ENCODE measurements around the gene ANKLE1. TPM values are rescaled to one million over a fixed set of nuclear protein-coding genes. Genes with fewer than 3 reads are reported as not detected.

ANKLE1 gene
- total RNA-seq, 1 experiment from 2014 or later = 9.1 TPM

DNA sequence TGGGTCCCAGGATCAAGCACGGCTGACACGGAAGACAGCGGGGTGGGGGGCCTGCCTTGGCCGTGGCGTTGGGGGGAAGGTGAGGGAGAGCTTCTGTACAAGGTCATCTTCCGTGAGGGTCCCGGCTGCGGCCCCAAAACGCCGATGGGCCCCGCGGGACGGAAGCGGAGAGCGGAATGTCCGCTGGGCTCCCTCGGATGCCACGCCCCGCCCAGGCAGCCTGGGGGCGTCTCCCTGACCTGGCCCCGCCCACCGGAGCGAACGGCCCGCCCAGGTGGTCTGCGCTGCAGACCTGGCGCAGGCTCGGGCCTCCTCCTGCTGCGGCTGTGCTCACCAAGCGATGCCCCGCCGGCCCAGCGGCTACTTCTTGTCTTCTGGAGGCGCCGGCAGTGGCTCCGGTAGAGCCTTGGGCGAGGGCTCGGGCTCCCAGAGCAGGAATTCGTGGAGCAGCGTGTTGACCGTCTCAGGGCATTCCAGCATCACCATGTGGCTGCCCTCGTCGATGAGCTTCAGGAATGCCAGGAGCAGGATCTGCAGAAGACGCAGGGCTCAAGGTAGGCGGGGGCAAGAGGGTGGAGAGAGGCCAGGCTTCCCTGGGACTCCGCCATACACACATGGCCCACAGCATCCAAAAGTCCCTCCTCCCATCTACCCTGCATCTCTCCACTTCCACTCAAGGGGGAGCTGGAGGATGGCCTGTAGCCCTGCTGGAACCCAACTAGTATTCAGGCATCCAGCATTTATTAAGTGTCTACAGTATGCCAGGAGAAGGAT, 10.8 kb downstream of the ANKLE1 start:
- H3K9me3 Mint-ChIP-seq = no peaks in the 10 kb centered on the region
- peaks cover 15% of the 10 kb centered on the region for H3K36me3 Mint-ChIP-seq
- peak overlapping the region; percentile 79 for H3K4me3 Mint-ChIP-seq
- H3K27me3 Mint-ChIP-seq (ENCODE audit: low read depth) = no peaks in the 10 kb centered on the region; the same call in 1 of the 2 replicates
- CTCF ChIA-PET = interaction anchor here (0.6 to 3.3 kb wide), 21 partner anchors 10 to 120 kb away, joined by 3 to 60 read pairs (median 5); partner anchors contain the start of genes ANKLE1, ANO8, BABAM1 and DDA1
- ATAC-seq (peak; percentile 90), DNase-seq (ENCODE audit: low spot score) (peak; percentile 92)
- peaks cover 10% of the 10 kb centered on the region for H3K4me1 Mint-ChIP-seq
- TF ChIP-seq, protein P1, sequence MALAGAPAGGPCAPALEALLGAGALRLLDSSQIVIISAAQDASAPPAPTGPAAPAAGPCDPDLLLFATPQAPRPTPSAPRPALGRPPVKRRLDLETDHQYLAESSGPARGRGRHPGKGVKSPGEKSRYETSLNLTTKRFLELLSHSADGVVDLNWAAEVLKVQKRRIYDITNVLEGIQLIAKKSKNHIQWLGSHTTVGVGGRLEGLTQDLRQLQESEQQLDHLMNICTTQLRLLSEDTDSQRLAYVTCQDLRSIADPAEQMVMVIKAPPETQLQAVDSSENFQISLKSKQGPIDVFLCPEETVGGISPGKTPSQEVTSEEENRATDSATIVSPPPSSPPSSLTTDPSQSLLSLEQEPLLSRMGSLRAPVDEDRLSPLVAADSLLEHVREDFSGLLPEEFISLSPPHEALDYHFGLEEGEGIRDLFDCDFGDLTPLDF (CRISPR knock-in tag; IDR thresholded peaks at IDR 0.05) = 0 out of 2 replicates have a peak, but pooled peaks have one; percentile 78
- TF ChIP-seq, protein P2, sequence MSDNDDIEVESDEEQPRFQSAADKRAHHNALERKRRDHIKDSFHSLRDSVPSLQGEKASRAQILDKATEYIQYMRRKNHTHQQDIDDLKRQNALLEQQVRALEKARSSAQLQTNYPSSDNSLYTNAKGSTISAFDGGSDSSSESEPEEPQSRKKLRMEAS (CRISPR knock-in tag; IDR thresholded peaks at IDR 0.05) = peak; percentile 94
- no peak for TF ChIP-seq CREB1 (CRISPR knock-in tag; IDR thresholded peaks at IDR 0.05)
- no peak for TF ChIP-seq RORB (CRISPR knock-in tag; IDR thresholded peaks at IDR 0.05)
- peak; percentile 63; the same call in 1 of the 2 replicates for TF ChIP-seq CREM (CRISPR knock-in tag; IDR thresholded peaks at IDR 0.05)
- TF ChIP-seq TEAD1 (CRISPR knock-in tag; IDR thresholded peaks at IDR 0.05) = peak; percentile 56; the same call in 1 of the 2 replicates
- TF ChIP-seq, protein P3, sequence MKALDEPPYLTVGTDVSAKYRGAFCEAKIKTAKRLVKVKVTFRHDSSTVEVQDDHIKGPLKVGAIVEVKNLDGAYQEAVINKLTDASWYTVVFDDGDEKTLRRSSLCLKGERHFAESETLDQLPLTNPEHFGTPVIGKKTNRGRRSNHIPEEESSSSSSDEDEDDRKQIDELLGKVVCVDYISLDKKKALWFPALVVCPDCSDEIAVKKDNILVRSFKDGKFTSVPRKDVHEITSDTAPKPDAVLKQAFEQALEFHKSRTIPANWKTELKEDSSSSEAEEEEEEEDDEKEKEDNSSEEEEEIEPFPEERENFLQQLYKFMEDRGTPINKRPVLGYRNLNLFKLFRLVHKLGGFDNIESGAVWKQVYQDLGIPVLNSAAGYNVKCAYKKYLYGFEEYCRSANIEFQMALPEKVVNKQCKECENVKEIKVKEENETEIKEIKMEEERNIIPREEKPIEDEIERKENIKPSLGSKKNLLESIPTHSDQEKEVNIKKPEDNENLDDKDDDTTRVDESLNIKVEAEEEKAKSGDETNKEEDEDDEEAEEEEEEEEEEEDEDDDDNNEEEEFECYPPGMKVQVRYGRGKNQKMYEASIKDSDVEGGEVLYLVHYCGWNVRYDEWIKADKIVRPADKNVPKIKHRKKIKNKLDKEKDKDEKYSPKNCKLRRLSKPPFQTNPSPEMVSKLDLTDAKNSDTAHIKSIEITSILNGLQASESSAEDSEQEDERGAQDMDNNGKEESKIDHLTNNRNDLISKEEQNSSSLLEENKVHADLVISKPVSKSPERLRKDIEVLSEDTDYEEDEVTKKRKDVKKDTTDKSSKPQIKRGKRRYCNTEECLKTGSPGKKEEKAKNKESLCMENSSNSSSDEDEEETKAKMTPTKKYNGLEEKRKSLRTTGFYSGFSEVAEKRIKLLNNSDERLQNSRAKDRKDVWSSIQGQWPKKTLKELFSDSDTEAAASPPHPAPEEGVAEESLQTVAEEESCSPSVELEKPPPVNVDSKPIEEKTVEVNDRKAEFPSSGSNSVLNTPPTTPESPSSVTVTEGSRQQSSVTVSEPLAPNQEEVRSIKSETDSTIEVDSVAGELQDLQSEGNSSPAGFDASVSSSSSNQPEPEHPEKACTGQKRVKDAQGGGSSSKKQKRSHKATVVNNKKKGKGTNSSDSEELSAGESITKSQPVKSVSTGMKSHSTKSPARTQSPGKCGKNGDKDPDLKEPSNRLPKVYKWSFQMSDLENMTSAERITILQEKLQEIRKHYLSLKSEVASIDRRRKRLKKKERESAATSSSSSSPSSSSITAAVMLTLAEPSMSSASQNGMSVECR (CRISPR knock-in tag; IDR thresholded peaks at IDR 0.05; ENCODE audit: borderline replicate concordance) = 0 out of 2 replicates have a peak, but pooled peaks have one; percentile 42
- no peak for TF ChIP-seq ZNF232 (CRISPR knock-in tag; IDR thresholded peaks at IDR 0.05)
- TF ChIP-seq TP53 (CRISPR knock-in tag; IDR thresholded peaks at IDR 0.05) = peak; percentile 75; the same call in 1 of the 2 replicates
- peak; percentile 92 for TF ChIP-seq ZNF121 (CRISPR knock-in tag; IDR thresholded peaks at IDR 0.05)
- TF ChIP-seq, protein P4, sequence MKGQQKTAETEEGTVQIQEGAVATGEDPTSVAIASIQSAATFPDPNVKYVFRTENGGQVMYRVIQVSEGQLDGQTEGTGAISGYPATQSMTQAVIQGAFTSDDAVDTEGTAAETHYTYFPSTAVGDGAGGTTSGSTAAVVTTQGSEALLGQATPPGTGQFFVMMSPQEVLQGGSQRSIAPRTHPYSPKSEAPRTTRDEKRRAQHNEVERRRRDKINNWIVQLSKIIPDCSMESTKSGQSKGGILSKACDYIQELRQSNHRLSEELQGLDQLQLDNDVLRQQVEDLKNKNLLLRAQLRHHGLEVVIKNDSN (CRISPR knock-in tag; IDR thresholded peaks at IDR 0.05) = peak; percentile 48; the same call in 1 of the 2 replicates
- TF ChIP-seq EMX1 (CRISPR knock-in tag; IDR thresholded peaks at IDR 0.05) = no peak
- TF ChIP-seq, protein P5, sequence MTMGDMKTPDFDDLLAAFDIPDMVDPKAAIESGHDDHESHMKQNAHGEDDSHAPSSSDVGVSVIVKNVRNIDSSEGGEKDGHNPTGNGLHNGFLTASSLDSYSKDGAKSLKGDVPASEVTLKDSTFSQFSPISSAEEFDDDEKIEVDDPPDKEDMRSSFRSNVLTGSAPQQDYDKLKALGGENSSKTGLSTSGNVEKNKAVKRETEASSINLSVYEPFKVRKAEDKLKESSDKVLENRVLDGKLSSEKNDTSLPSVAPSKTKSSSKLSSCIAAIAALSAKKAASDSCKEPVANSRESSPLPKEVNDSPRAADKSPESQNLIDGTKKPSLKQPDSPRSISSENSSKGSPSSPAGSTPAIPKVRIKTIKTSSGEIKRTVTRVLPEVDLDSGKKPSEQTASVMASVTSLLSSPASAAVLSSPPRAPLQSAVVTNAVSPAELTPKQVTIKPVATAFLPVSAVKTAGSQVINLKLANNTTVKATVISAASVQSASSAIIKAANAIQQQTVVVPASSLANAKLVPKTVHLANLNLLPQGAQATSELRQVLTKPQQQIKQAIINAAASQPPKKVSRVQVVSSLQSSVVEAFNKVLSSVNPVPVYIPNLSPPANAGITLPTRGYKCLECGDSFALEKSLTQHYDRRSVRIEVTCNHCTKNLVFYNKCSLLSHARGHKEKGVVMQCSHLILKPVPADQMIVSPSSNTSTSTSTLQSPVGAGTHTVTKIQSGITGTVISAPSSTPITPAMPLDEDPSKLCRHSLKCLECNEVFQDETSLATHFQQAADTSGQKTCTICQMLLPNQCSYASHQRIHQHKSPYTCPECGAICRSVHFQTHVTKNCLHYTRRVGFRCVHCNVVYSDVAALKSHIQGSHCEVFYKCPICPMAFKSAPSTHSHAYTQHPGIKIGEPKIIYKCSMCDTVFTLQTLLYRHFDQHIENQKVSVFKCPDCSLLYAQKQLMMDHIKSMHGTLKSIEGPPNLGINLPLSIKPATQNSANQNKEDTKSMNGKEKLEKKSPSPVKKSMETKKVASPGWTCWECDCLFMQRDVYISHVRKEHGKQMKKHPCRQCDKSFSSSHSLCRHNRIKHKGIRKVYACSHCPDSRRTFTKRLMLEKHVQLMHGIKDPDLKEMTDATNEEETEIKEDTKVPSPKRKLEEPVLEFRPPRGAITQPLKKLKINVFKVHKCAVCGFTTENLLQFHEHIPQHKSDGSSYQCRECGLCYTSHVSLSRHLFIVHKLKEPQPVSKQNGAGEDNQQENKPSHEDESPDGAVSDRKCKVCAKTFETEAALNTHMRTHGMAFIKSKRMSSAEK (CRISPR knock-in tag; IDR thresholded peaks at IDR 0.05; ENCODE audit: borderline replicate concordance) = no peak; the same call in 1 of the 2 replicates
- TF ChIP-seq, protein P6, sequence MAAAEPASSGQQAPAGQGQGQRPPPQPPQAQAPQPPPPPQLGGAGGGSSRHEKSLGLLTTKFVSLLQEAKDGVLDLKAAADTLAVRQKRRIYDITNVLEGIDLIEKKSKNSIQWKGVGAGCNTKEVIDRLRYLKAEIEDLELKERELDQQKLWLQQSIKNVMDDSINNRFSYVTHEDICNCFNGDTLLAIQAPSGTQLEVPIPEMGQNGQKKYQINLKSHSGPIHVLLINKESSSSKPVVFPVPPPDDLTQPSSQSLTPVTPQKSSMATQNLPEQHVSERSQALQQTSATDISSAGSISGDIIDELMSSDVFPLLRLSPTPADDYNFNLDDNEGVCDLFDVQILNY (CRISPR knock-in tag; IDR thresholded peaks at IDR 0.05) = peak; percentile 69; the same call in 1 of the 2 replicates
- TF ChIP-seq RELA (CRISPR knock-in tag; IDR thresholded peaks at IDR 0.05; ENCODE audit: borderline replicate concordance) = 0 out of 2 replicates have a peak, but pooled peaks have one; percentile 40
- TF ChIP-seq SMAD3 (CRISPR knock-in tag; IDR thresholded peaks at IDR 0.05; ENCODE audit: borderline replicate concordance) = no peak
- no peak for TF ChIP-seq FOXK1 (CRISPR knock-in tag; IDR thresholded peaks at IDR 0.05)
- TF ChIP-seq, protein P7, sequence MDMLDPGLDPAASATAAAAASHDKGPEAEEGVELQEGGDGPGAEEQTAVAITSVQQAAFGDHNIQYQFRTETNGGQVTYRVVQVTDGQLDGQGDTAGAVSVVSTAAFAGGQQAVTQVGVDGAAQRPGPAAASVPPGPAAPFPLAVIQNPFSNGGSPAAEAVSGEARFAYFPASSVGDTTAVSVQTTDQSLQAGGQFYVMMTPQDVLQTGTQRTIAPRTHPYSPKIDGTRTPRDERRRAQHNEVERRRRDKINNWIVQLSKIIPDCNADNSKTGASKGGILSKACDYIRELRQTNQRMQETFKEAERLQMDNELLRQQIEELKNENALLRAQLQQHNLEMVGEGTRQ (CRISPR knock-in tag; IDR thresholded peaks at IDR 0.05) = 0 out of 2 replicates have a peak, but pooled peaks have one; percentile 11
- TF ChIP-seq, protein P8, sequence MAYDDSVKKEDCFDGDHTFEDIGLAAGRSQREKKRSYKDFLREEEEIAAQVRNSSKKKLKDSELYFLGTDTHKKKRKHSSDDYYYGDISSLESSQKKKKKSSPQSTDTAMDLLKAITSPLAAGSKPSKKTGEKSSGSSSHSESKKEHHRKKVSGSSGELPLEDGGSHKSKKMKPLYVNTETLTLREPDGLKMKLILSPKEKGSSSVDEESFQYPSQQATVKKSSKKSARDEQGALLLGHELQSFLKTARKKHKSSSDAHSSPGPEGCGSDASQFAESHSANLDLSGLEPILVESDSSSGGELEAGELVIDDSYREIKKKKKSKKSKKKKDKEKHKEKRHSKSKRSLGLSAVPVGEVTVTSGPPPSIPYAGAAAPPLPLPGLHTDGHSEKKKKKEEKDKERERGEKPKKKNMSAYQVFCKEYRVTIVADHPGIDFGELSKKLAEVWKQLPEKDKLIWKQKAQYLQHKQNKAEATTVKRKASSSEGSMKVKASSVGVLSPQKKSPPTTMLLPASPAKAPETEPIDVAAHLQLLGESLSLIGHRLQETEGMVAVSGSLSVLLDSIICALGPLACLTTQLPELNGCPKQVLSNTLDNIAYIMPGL (CRISPR knock-in tag; IDR thresholded peaks at IDR 0.05) = peak; percentile 92
- peak; percentile 81 for TF ChIP-seq SP1 (CRISPR knock-in tag; conservative IDR thresholded peaks at IDR 0.05)
- peak overlapping the region; percentile 94 for H3K27ac Mint-ChIP-seq
- POLR2A ChIA-PET = interaction anchor here (0.6 to 2.8 kb wide), 13 partner anchors 10 to 169 kb away, joined by 3 to 17 read pairs (median 5); partner anchors contain the start of genes ANO8, DDA1, MRPL34 and USE1

Measured in WTC11 (cell line).